HUDEP-2 (cell line): Measurements from ENCODE around the gene VCX2.
"Not testable (repeated sequence)": the region's sequence is repeated elsewhere in the genome, so short reads cannot be mapped to it uniquely, and the experiment has no call there.

Experiments used
- DNase-seq, 76 experiments: peaks; one replicate each; lab custom pipeline; 2025; ENCODE audit not compliant: unreplicated experiment in 76 of 76; lab: John Stamatoyannopoulos, UW

The VCX2 gene

DNA sequence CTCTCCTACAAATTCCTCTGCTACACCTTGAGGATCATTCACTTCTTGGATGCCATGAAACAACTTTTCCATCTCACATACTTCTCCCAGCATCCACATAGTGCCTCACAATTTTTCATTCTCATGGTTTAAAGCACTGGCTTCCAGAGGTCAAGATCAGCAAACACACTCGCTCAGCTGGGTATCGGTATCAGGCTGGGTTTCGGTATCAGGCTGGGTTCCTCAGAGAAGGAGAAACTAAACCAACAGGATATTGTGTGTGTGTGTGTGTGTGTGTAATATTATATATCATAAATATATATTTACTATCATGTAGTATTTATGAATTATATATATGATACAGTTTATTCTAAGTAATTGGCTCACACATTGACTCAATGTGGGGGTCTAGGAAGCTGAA, at the start of gene VCX2:
VCX2 (minus strand) TSS at position 99 of the 400 bp plus-strand sequence. CDS start 624 bp downstream, outside the sequence.
- not testable (repeated sequence) for DNase-seq

DNA sequence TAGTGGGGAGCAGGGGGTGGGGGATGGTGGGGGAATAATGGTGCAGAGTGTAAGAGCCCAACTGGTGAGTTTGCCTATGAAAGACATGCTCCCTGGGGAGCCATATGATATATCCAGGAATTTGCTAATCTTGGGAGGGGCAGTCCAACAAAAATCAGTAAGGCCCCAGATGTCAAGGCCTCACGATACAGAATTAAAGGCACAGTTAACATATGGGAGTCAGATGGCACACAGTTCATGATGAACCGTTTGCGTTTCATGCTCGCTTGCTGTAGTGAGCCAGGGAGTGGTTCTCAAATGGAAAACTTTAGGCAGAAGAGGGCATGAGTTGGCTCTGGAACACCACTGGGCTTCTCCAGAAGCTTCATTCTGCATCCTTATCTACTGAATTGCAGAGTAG, 33.9 kb upstream of the VCX2 start:
- no peak for DNase-seq

DNA sequence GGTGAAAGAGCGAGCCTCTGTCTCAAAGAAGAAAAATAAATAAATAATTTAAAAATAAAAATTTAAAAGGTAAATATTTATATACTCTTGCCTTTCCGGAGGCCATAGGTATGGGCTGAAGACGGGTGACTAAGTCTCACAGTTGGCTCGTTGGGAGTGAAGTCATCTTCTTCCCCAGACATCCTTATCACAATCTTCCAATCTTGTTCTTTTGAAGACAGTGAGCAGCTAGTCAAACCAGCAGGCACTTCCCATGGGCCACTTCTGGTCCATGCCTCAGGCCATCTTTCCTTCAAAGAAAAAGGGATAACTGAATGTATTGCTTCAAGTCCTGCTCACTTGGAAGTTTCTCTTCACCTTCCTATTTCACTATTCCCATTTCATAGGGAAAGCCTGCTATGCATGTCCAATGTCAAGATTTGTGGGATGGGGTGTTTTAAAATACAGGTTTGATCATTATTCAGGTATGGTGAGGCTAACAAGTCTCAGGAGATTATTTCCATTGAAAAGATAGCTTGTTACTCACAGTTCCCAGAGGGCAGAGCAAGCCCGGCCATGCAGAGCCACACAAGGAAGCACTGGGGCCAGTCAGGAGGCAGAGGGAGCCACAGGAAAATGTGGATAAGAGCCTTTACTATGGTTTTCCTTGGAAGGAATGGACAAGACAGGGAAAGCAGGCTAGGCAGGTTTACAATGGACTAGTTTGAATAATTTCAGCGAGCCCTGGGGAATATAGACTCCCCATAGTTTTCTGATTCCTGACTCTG, 33.3 kb upstream of the VCX2 start:
- no peak for DNase-seq

DNA sequence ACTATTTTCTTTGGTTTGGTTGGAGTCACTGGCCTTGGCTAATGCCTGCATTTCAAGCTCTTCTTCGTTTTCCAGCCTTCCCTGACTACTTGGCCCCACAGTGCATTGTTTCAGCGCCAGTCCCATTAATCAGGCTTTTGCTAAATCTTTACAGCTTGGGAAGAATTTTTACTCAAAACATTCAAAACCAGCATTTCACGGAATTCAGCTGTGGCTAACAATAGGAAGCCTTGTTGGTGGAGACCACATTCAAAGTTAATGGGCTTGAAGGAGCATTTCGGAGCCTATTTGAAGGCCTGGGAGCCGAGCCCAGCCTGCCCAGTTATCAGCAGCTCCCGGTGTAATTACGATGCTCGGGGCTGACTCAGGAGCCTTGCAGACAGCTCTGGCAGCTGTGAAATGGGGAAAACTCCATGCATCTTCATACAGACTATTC, 30.8 kb upstream of the VCX2 start:
- DNase-seq = no peak

DNA sequence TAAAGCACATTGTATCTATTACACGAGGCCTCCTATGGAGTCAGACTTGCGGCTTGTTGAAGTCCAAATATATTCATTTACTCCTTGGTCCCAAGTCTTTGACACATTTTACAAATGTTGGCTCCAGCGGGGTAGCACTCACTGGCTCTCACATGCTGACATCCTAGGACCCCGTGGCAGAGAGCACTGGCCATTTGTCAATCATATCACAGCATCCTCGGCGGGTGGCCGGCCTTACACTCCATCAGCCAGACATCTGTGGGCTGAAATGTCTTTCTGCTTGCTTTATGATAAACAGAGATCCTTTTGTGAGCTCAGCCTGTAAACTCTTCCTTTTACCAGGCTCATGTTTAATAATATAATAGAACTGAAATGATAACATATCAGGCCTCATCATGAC, 25.7 kb upstream of the VCX2 start:
- no peak for DNase-seq

DNA sequence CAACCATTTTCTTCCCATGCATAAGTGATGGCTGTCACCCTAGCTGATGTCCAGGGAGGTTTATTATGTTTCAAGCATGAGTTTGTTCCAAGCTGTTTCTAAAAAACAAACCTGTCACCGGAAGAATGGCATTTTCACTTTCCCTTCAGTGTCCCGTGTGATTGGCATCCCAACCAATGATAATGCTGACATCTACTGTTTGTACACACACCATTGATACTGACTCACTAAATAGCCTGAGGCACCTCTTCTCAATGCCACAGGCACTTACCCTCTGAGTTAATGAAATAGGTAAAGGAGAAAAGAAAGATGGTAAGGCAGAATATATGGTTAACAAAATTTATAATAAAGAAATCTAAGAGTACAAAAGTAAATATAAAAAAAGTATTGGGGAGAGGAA, 23.1 kb upstream of the VCX2 start:
- no peak for DNase-seq

DNA sequence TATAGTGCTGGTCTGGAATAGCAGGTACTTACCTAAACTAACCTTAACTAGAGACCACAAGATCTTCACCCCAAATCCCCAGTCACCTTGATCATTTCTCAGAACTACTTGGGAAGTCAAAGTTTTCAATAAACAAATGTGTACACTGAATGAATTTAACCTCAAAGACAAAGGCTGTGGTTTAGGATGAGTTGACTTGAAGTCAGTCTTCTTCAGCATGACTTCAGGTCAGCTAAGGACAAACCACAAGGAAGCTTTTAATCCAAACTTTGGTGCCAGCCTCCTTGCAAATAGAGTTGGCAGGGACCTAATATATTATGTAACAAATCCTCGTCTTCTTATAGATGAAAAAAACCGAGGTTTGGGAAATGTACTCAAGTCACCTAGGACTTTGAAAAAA, 21.2 kb upstream of the VCX2 start:
- DNase-seq = no peak

DNA sequence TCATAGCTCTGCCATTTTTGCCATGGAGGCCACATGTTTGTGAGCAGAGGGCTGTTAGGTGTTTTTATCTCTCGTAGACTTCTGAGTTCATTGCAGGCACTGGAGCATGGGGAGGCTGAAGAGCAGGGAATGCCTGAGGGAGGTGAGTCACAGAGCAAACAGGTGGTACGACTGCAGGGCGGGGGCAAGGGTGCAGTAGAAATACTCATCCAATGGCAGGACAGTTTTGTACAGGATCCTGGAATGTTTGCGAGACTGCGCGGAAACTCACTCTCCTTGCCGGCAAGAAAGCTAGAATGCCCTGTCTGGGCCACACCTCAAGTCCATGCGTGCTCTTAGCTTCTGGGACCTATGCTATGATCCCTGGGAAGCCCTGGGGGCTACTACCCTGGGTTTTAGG, 20.0 kb upstream of the VCX2 start:
- DNase-seq = no peak

DNA sequence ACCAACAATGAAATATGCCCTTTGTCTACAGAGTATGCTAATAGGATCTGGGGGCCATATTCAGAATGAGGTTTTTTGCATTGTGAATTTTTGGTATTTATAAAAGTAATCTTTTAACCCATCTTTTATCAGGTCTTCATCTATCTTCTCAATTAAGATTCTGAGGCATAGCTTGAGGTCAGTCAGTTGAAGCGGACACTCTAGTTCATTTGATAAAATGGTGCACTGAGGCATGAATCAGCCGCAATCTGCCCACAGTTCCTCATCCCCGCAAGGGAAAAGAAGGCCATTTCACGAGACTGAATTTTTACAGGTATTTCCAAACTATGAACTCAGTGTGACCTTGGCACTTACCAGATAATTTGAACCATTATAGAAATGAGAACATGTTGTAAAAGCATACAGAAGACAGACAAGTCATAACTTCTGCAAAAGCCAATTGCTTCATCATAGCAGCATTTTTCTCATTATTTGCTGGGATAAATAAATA, 19.3 kb upstream of the VCX2 start:
- DNase-seq = no peak

DNA sequence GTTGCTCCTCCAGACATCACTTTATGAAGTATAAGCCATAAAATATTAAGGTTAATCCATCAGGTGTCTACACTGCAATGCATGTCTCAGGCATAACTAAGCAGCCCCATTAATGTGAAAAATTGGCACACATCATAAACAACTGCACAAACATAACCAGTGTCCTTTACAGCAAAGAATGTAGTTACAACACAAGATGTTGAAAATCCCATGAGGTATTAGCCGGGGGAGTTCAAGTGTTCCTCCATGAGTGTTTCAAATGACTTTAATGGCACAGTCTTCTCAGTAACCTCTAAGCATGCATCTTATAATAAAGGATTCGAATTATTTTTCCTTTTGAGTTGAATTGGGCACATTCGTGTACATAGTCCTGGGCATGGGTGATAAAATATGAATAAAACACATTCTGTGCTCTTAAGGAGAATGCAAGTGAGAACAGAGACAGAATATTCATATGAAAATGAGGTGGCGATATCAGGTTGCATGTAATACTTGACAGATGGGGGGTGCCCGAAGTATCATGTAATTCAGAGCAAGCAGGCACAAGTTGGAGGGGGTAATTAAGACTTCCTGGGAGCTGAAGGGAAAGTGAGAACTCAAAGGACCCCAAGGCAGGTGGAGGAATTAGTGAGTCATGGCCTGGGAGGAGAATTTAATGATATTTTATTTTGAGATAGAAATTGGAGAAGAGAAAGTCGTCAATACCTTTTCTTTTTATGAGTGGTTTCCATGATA, 18.2 kb upstream of the VCX2 start:
- no peak for DNase-seq

DNA sequence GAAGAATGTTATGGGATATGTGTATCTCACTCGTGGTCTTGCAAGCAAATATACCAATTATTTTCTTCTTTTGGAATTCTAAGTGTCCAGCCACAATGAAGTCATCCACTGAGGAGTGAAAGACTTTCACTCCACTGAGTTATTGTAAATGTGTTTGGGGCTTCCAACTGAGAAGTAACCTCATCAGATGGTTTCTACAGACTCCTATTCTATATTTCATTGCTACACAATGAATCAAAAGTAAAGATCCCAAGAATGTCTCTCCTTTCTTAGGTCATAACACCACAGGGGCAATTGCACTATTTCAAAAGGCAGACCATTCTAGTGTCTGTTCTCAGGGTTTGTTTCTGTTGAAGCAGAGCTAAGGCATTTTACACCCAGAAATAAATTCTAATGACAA, 12.3 kb upstream of the VCX2 start:
- DNase-seq = no peak

DNA sequence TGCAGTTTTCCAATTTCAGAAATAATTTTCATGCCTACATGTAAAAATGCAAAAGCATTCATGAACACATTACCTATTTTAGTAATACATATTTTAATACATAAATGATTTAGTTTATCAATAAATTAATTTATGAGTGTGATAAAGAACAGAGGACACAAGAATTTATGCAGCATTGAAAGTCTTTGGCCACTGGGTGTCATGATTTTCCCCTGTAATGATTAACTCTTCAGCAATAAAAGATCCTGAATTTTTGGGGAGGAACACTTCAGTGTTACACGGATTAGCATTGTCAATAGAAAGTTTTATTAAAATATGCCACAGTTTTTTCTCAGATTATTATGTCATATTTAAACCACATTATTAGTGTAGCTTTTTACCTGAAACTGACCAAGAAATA, 8.6 kb upstream of the VCX2 start:
- no peak for DNase-seq

DNA sequence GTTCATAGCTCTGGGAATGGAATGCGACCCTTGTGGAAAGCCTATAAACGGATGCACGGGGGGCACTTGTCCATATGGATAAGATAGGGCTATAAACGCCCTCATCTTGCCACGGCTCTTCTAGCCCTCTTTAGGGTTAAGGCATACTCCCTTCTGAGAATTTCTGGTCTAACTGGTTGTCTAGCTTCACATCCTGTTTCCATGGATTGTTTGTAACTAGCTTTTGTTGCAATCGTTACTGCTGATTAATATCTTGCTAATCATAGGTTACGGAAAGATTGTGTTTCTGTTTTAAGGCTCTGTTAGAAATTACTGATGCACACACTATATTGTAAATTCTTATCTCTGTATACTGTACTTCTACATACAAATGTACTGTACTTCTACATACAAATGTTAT, 17.1 kb downstream of the VCX2 start:
- DNase-seq = not testable (repeated sequence)

DNA sequence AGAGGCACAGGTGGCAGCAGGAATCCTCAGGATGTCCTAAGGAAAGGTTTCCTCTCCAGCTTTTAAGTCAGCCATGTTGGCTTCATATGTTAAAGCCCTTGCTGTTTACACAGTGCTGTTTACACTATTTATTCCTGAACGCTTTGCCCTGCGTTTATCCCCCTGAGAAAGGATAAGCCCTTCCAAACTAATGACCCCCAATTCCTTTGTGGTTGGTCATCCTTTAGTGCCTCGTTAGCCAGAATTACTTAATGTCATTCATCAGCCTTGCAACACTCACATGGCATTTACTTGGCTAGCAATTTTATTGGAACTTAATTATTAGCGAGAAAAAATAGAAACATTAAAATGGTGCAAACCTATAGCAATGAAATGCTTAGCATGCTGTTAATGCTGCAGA, 23.8 kb downstream of the VCX2 start:
- no peak for DNase-seq

DNA sequence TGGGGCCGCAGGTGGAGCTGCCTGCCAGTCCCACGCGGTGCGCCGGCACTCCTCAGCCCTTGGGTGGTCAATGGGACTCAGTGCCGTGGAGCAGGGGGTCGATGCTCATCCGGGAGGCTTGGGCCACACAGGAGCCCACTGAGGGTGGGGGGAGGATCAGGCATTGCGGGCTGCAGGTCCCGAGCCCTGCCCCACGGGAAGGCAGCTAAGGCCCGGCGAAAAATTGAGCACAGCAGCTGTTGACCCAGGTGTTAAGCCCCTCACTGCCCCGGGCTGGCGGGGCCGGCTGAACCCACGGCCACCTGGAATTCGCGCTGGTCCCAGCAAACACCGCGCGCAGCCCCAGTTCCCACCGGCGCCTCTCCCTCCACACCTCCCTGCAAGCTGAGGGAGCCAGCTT, 26.1 kb downstream of the VCX2 start:
- no peak for DNase-seq

DNA sequence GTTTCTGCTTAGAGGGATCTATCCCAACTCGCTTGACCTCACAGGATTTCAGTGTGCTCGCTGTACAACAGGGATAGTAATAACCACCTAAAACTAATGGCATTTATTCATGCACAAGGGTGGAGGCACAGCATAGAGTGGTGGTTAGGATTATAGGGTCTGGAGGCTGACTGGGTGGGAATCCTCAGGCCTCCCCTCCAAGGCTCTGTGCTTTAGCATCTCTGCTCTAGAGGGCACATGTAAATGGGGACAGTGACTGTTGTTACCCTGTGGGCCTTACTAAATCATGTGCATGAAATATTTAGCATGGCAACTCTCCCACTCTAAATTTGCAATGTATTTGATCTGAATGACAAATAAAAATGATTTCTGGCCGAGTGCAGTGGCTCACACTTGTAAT, 29.2 kb downstream of the VCX2 start:
- DNase-seq = no peak

DNA sequence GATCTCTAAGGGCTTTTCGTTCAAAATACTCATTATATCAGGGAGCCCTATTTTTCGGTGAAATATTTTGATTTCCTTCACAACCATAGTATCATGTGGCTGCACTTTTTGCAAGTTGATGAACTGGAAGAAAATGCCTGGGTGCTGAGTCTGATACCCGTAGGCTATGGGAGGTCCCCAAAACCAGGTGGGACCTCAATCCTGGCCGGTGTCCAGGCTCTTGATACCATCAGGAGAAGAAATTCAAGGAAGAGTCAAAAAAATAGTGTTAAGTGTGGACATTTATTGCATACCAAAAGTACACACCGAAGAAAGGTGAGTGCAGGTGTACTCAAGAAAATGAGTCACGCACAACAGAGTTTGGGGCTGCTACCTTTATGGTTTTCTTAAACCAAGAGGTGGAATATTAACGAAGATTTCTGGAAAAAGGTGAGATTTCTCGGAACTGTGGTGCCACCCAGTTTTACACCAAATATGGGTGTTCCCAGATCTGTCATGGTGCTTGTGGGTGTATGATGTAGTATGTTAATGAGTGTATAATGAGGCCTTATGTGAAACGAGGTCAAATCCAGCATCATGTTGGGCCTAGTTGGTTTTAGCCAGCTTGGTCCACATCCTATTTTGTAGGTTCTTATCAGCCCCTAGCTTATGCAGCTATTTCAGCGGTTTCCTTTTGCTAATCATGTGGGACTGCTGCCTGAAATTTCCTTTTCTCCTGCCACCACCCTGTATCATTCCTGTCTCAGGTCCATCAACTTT, 29.9 kb downstream of the VCX2 start:
- no peak for DNase-seq

DNA sequence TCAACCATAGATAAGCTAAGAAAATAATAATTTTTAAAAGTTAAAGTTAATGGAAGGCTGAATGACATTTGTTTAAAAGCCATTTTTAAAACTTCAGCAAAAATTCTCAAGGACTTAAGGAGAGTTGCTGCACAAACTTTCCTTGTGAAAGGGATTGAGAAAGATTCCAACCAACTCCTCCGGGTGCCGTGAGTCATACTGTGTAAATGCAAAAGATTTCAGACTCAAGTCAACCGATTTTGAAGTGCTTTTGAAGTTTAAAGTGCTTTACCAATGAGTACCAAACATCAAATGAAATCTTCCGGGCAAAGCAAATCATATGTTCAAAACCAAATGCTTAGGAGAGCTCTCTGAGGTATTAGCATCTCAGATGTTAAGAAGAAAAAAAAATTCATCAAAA, 31.4 kb downstream of the VCX2 start:
- no peak for DNase-seq

DNA sequence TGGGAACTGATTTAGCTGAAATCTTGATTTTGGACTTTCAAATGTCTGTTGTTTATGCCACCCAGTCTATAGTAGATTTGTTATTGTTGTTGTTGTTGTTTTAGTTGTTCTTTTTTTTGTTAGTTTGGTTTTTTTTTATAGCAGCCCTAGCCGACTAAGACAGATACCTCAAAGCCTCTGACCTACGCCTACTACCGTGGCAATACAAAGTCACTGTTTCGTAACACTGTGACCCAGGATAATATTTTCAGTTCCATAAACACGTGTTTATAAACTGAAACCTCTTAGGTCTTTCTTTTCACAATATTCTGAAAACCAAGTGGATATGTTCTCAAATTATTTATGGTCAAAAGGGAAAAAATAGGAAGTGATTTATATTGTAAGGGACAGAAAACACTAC, 32.8 kb downstream of the VCX2 start:
- DNase-seq = no peak

DNA sequence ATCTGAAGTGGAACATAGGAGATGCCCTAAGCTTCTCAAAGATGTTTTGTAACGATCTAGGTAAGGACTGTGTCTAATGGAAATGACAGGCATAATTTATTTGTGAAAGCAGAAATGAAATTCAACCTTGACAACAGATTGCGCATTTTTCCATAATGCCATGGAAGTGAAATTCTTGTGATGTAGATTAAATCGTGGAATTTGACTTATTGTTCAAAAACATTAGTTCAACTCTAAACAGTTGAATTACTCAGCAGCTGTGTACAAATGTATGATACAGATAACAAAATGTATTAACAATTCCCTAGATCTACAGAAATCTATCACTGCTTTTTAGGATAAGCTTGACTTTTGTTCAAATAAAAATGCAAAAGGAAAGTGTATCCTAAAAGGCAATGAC, 44.4 kb downstream of the VCX2 start:
- DNase-seq = no peak

DNA sequence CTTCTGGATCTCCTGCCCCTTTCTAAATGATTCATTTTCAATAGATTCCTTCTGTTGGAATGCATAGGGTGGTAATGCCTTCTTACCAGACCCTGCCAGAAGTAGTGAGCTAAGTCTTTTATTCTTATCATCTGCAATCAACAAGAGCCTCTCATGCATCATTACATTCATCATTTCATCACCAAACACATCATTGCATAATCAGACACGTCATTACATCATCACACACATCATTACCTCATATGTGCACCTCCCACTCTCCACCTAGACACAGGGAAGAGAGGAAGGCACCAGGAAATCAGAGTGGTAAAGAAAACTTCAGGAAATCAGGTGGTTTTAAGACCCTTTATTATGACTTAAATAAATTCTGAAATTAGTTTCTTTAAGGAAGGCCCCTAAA, 45.0 kb downstream of the VCX2 start:
- no peak for DNase-seq
